Activated CD4-positive, alpha-beta T cell treated with anti-CD3 and anti-CD28 coated beads for 36 hours (primary cell): ENCODE measurements around the gene WWC2. TPM values are rescaled to one million over a fixed set of nuclear protein-coding genes. Genes with fewer than 3 reads are reported as not detected.

Source experiments
- ATAC-seq: fragments of 200-7000 bp; cut with Tn5 transposase; one replicate; pipeline ENCODE4 v1.10.0; 2021; ENCODE audit warnings: mild to moderate bottlenecking, moderate library complexity
- CTCF ChIA-PET: fragments of 350-600 bp; sonication (Branson Sonifier 250); formaldehyde crosslinking; loops from one replicate; lab custom pipeline; 2021; ENCODE audit warnings: antibody characterized with exemption; lab: Charles Lee
- POLR2A ChIA-PET: fragments of 350-600 bp; sonication (Branson Sonifier 250); formaldehyde crosslinking; loops from one replicate; lab custom pipeline; 2021; ENCODE audit warnings: antibody characterized with exemption, inconsistent platforms; lab: Charles Lee
- DNase-seq: peaks from one replicate; pipeline ENCODE4 v3.0.0-alpha.2; 2020
- H3K27ac Mint-ChIP-seq: one replicate; pipeline ENCODE4 v1.8.0; 2021; ENCODE audit warnings: mixed read lengths
- H3K27me3 Mint-ChIP-seq: one replicate; pipeline ENCODE4 v1.8.0; 2021; ENCODE audit warnings: mixed read lengths
- H3K36me3 Mint-ChIP-seq: one replicate; pipeline ENCODE4 v1.8.0; 2021; ENCODE audit warnings: low read depth, mixed read lengths
- H3K4me1 Mint-ChIP-seq: one replicate; pipeline ENCODE4 v1.8.0; 2021; ENCODE audit warnings: mixed read lengths
- H3K4me3 Mint-ChIP-seq: one replicate; pipeline ENCODE4 v1.8.0; 2021; ENCODE audit warnings: mild to moderate bottlenecking, moderate library complexity, mixed read lengths
- H3K9me3 Mint-ChIP-seq: one replicate; pipeline ENCODE4 v1.8.0; 2021; ENCODE audit warnings: low read depth, mixed read lengths
- intact Hi-C, 2 experiments: fragments of 100-400 bp; cut with DNase I in 1 of 2; cut with micrococcal nuclease in 1 of 2; formaldehyde crosslinking; loops; one replicate each; pipeline versions ENCODE4 v1.14.2 to v1.15.1; 2022 to 2024; cut with DNase I, micrococcal nuclease
- total RNA-seq, 2 experiments: library from RNA; stranded (reverse); gene quantifications; one replicate each; pipeline ENCODE4 v1.2.3, GENCODE V29; 2021

WWC2 gene
- total RNA-seq: 1 to 10 TPM; 3.6 to 4.3 TPM

DNA sequence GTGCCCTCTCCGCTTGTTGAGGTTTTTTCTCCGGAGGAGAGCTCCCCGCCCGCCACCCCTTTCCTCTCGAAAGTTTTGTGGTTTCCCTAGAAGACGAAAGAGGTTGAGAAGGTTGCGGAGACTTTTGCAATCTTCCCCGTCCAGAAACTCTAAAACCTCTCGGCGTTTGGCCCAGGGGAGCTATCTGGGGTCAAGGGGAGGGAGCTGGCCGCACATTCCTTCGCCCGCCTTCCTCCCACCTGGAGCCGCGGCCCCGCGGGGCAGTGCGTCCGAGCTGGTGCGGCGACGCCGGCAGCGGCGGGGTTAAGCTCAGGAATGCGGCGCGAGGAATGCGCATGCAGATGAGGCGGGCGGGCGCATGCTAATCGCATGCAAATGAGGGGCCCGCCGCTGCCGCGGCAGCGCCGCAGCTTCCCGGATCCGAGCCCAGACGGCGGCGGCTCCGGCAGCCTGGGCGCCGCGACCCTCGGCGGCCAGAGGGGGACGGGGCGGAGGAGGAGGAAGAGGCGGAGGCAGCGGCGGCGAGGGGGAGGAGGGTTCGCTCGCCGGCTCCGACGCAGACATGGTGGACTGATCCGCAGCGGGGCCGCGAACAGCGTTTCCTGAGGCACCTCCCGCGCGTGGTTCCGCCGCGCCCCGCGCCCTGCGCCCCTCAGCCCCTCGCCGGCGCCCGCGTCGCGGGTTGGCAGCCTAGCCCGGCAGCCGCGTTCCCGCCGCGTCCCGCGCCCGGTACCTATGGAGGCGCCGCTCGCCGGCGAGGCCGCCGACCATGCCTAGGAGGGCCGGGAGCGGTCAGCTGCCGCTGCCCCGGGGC, at the start of gene WWC2:
Gene WWC2 (plus strand): TSS at position 535 of the 814 bp plus-strand sequence. CDS start 235 bp downstream, at position 770.
- DNase-seq (peak; percentile 75), ATAC-seq (peak; percentile 75)
- POLR2A ChIA-PET: no interaction called here

DNA sequence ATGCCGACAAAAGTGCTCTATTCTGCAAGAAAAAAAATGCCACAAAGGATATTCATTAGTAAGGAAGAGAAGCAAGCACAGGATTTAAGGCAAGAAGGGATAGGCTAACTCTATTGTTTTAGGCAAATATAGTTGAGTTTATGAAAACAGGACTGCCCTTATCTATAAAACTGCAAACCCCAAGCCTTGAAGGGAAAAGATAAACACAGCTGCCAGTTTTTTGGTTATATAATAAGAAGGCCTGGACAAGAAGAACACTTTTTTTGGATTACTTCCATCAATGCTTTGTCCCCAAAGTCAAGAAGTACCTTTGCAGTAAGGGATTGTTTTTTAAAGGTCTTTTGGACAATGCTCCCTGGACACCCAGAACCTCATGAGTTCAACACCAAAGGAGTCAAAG, 45.4 kb upstream of the WWC2 start:
- ChIA-PET POLR2A (no interaction called here), CTCF (no interaction called here)
- DNase-seq (no peak), ATAC-seq (no peak)
- Mint-ChIP-seq H3K4me1 (no peaks in the 10 kb centered on the region), H3K36me3 (no peaks in the 10 kb centered on the region), H3K27ac (no peak overlapping the region), H3K27me3 (peaks cover 16% of the 10 kb centered on the region), H3K9me3 (no peaks in the 10 kb centered on the region), H3K4me3 (no peak overlapping the region)
- intact Hi-C loops: no loop called here

More for the DNA sequence above, at the start of gene WWC2:
- H3K9me3 Mint-ChIP-seq: no peaks in the 10 kb centered on the region
- H3K4me1 Mint-ChIP-seq: peaks cover 5% of the 10 kb centered on the region
- H3K27ac Mint-ChIP-seq: no peak within 1 kb of the TSS
- CTCF ChIA-PET: interaction anchor here (0.9 to 1.8 kb wide), 6 partner anchors 8 to 163 kb away, joined by 3 to 7 read pairs (median 4); no protein-coding TSS in a partner anchor
- intact Hi-C loops: loop anchor here in 1 of 2 experiments (1.0 to 5.0 kb wide), 4 partner anchors 182 to 957 kb away; partner anchors contain the start of gene DCTD
- no peaks in the 10 kb centered on the region for H3K36me3 Mint-ChIP-seq
- H3K27me3 Mint-ChIP-seq: peaks cover 33% of the 10 kb centered on the region
- peak within 1 kb of the TSS; percentile 59 for H3K4me3 Mint-ChIP-seq

DNA sequence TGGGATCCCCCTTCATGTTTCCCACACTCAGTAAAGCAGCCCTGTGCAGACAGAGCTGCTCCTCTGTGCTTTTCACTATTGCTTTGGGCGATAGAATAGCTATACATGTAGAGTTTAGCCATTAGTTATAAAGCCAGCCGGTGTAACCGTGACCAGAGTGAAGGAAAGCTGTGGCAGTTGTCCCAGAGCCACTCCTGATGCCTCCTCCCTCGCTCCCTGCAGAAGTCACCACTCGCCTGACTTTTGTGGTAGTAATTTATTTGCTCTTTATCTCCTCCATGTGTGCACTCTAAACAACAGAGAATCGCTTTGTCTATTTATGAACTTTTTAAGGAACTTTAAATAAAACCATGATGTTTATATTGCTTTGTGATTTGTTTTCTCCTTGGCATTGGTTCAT, 41.8 kb upstream of the WWC2 start:
- ATAC-seq: no peak
- DNase-seq: no peak
- H3K4me1 Mint-ChIP-seq: no peaks in the 10 kb centered on the region
- H3K4me3 Mint-ChIP-seq: no peak overlapping the region
- H3K36me3 Mint-ChIP-seq: no peaks in the 10 kb centered on the region
- ChIA-PET POLR2A (no interaction called here), CTCF (no interaction called here)
- no peaks in the 10 kb centered on the region for H3K9me3 Mint-ChIP-seq
- H3K27me3 Mint-ChIP-seq: peaks cover 13% of the 10 kb centered on the region
- intact Hi-C loops: no loop called here
- no peak overlapping the region for H3K27ac Mint-ChIP-seq

DNA sequence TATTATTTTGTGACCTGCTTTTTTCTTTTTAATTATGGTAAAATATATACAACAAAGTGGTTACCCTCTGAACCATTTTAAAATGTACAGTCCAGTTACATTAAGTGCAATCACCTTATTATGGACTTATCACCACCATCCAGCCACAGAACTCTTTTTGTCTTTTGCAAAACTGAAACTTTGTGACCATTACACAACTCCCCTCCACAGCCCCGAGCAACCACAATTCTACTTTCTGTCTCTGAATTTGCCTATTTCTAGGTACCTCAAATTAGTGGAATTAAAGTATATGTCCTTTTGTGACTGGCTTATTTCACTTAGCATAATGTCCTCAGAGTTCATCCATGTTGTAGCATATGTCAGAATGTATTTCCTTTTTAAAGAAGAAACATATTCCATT, 39.3 kb upstream of the WWC2 start:
- H3K4me1 Mint-ChIP-seq: no peaks in the 10 kb centered on the region
- POLR2A ChIA-PET: no interaction called here
- intact Hi-C loops: no loop called here

DNA sequence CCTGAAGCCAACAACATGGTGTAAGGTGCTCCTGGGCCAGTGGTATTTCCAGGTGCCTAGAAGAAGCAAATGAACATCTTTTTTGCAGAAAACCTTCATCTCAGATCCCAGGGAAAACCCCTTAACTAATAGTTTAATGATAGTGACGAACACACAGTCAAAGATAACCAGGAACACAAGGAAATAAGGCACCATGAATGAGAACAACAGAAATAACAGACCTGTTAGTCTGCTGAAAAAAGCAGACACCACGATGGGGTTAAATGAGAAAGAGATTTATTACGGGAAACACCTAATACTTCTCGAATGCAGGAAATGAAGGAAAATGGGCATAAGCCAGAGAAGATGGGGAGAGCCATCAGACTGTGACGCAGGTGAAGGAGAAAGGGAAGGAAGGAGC, 30.6 kb upstream of the WWC2 start:
- H3K27ac Mint-ChIP-seq: no peak overlapping the region
- peaks cover 8% of the 10 kb centered on the region for H3K27me3 Mint-ChIP-seq
- DNase-seq (no peak), ATAC-seq (no peak)
- peaks cover 6% of the 10 kb centered on the region for H3K9me3 Mint-ChIP-seq
- no peaks in the 10 kb centered on the region for H3K36me3 Mint-ChIP-seq
- CTCF ChIA-PET: no interaction called here
- POLR2A ChIA-PET: no interaction called here
- no peaks in the 10 kb centered on the region for H3K4me1 Mint-ChIP-seq
- no peak overlapping the region for H3K4me3 Mint-ChIP-seq
- intact Hi-C loops: no loop called here

More for the DNA sequence above, 39.3 kb upstream of the WWC2 start:
- Mint-ChIP-seq H3K9me3 (no peaks in the 10 kb centered on the region), H3K36me3 (no peaks in the 10 kb centered on the region), H3K27ac (no peak overlapping the region), H3K27me3 (peaks cover 16% of the 10 kb centered on the region), H3K4me3 (no peak overlapping the region)
- ATAC-seq: no peak
- CTCF ChIA-PET: interaction anchor here (0.7 kb wide), 1 partner anchor 867 kb away, joined by 3 read pairs; no protein-coding TSS in a partner anchor
- no peak for DNase-seq

DNA sequence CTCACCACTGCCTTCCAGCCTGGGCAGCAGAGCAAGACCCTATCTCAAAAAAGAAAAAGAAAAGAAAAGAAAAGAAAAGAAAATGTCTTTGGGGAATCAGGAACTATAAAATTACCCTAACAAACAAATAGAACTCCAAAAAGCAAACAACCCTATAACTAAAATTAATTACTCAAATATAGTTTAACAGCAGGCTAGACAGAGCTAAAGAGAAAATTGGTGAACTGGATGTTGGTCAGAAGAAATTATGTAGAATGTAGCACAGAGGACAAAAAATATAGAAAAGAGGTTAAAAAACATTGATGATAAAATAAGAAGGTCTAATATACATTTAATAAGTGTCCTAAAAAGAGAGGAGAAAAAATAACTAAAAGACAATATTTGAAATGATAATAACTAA, 27.8 kb upstream of the WWC2 start:
- intact Hi-C loops: loop anchor here in 1 of 2 experiments (10.0 kb wide), 1 partner anchor 334 kb away; no protein-coding TSS in a partner anchor
- H3K4me1 Mint-ChIP-seq: no peaks in the 10 kb centered on the region
- H3K27ac Mint-ChIP-seq: no peak overlapping the region
- H3K36me3 Mint-ChIP-seq: no peaks in the 10 kb centered on the region
- peaks cover 6% of the 10 kb centered on the region for H3K27me3 Mint-ChIP-seq
- POLR2A ChIA-PET: no interaction called here
- no peak overlapping the region for H3K4me3 Mint-ChIP-seq
- DNase-seq (no peak), ATAC-seq (no peak)
- CTCF ChIA-PET: interaction anchor here (0.6 to 5.7 kb wide), 7 partner anchors 27 to 190 kb away, joined by 3 to 78 read pairs (median 3); partner anchors contain the start of gene WWC2
- peaks cover 6% of the 10 kb centered on the region for H3K9me3 Mint-ChIP-seq

DNA sequence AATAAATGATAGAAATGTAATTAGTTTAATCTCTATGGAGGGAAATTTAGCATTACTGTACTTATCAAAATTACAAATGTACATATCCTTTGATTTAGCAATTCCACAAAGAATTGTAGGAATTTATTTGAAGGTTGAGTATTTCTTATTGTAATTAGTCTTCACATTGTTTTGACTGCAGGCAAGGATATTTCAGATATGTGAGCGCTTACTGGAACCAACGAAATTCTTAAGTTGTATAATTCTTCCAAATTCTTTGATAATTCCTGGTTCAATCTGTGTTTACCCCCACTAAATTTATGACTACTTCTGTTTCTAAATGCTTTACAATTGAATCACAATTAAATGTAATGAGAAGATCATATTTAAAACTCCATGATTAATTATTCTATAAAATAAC, 26.9 kb upstream of the WWC2 start:
- no peak for ATAC-seq
- intact Hi-C loops: loop anchor here (2.0 to 10.0 kb wide), 2 partner anchors 333 to 335 kb away; no protein-coding TSS in a partner anchor
- H3K4me1 Mint-ChIP-seq: no peaks in the 10 kb centered on the region
- ChIA-PET POLR2A (no interaction called here), CTCF (interaction anchor here (0.8 to 5.7 kb wide), 8 partner anchors 10 to 197 kb away, joined by 3 to 78 read pairs (median 5); no protein-coding TSS in a partner anchor)
- no peak overlapping the region for H3K27ac Mint-ChIP-seq
- H3K36me3 Mint-ChIP-seq: no peaks in the 10 kb centered on the region
- no peak for DNase-seq
- no peak overlapping the region for H3K4me3 Mint-ChIP-seq
- H3K9me3 Mint-ChIP-seq: peaks cover 6% of the 10 kb centered on the region
- H3K27me3 Mint-ChIP-seq: peaks cover 6% of the 10 kb centered on the region

DNA sequence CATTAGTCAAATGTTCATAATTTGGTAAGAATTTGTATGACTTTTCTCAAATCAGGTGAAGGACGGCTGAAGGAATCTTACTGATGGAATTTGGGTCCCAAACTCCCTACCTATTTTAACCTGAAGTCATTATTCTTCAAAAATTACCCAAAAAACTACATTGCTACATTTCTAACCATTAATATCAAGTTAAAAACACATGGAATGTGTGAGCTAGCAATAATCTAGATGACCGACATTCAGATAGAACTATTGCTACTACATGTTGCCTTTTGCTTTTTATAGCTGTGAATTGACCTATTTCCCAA, 25.3 kb upstream of the WWC2 start:
- ChIA-PET CTCF (interaction anchor here (0.6 to 5.7 kb wide), 21 partner anchors 9 to 333 kb away, joined by 3 to 78 read pairs (median 4); no protein-coding TSS in a partner anchor), POLR2A (interaction anchor here (0.6 to 1.0 kb wide), 2 partner anchors 135 to 371 kb away, joined by 3 to 5 read pairs; no protein-coding TSS in a partner anchor)
- Mint-ChIP-seq H3K27ac (no peak overlapping the region), H3K27me3 (peaks cover 6% of the 10 kb centered on the region), H3K9me3 (peaks cover 2% of the 10 kb centered on the region), H3K36me3 (no peaks in the 10 kb centered on the region), H3K4me3 (no peak overlapping the region), H3K4me1 (no peaks in the 10 kb centered on the region)
- intact Hi-C loops: loop anchor here (1.0 to 10.0 kb wide), 6 partner anchors 135 to 333 kb away; no protein-coding TSS in a partner anchor
- DNase-seq: no peak
- ATAC-seq: no peak

DNA sequence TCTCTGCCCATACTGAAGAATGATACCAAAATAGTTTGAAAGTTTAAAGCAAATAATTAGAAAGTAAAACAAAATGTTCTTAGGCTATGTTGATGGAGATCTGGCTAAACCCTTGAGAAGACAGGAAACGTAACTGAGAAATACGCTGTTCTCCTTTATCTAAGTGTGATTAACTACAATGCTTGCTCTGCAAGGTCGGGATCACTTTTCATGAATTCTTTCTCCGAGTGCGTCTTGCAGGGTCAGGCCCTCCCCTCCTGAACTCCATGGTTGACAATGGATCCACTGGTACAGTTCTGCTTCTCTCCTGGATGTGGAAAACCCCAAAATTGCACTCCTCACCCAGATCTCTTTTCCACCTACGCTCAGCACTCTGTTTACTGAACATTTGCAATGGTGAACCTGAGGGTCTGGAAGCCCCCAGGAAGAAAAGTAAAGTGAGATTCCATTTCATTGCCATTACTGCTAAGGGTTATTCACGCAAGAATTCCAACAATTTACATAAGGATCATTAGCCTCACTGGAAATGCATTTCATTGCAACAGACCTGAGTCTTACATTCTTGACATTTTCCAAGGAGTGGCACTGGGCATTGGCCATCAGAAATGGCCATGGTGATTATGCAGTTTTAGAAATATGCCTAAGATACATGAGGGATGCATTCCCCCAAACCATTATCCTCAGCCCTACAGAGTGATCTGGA, 24.6 kb upstream of the WWC2 start:
- DNase-seq (no peak), ATAC-seq (no peak)
- POLR2A ChIA-PET: interaction anchor here (0.6 kb wide), 1 partner anchor 371 kb away, joined by 5 read pairs; no protein-coding TSS in a partner anchor
- Mint-ChIP-seq H3K27ac (no peak overlapping the region), H3K9me3 (peaks cover 2% of the 10 kb centered on the region), H3K27me3 (peaks cover 6% of the 10 kb centered on the region), H3K4me1 (no peaks in the 10 kb centered on the region), H3K4me3 (no peak overlapping the region), H3K36me3 (no peaks in the 10 kb centered on the region)
- CTCF ChIA-PET: interaction anchor here (0.6 to 5.7 kb wide), 19 partner anchors 8 to 333 kb away, joined by 3 to 78 read pairs (median 4); no protein-coding TSS in a partner anchor
- intact Hi-C loops: loop anchor here in 1 of 2 experiments (10.0 kb wide), 1 partner anchor 330 kb away; no protein-coding TSS in a partner anchor

DNA sequence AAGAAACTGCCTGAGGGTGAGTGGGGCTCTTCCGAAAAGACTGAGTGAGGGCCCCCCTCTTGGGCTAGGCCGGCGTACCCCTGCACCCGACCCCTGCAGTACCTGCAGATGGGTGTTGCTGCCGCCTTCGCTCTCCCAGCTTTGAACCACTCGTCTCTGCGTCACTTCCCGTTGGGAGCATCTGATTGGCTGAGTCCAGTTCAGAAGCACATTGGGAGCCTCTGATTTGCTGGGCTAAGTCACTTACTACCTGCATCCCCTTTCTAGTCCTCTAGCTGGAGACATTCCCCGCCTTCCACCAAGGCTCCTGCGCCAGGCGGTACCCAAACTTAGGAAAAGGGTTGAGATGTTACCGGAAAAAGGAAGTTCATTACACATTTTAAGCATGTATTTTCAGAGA, 20.4 kb upstream of the WWC2 start:
- CTCF ChIA-PET: interaction anchor here (1.4 to 1.7 kb wide), 3 partner anchors 141 to 183 kb away, joined by 4 to 5 read pairs (median 5); no protein-coding TSS in a partner anchor
- H3K9me3 Mint-ChIP-seq: no peaks in the 10 kb centered on the region

More for the DNA sequence above, 20.4 kb upstream of the WWC2 start:
- POLR2A ChIA-PET: no interaction called here
- Mint-ChIP-seq H3K27ac (no peak overlapping the region), H3K27me3 (peaks cover 4% of the 10 kb centered on the region), H3K4me3 (no peak overlapping the region), H3K36me3 (no peaks in the 10 kb centered on the region), H3K4me1 (no peaks in the 10 kb centered on the region)
- intact Hi-C loops: loop anchor here in 1 of 2 experiments (10.0 kb wide), 1 partner anchor 326 kb away; no protein-coding TSS in a partner anchor
- no peak for DNase-seq
- ATAC-seq: no peak
